Loucy (cell line): ENCODE data around the gene SON.

Experiments used
- CTCF ChIP-seq: fragments of 200-600 bp; sonication (generic); conservative IDR thresholded peaks from 2 replicates; pipeline ENCODE4 v1.5.1; 2014; ENCODE audit warnings: mild to moderate bottlenecking, antibody characterized with exemption, low read length
- EZH2phosphoT487 ChIP-seq: fragments of 200-600 bp; IDR thresholded peaks from 2 replicates; pipeline ENCODE4 v1.6.1; 2018; ENCODE audit warnings: antibody characterized with exemption, mild to moderate bottlenecking, moderate library complexity, borderline replicate concordance

DNA sequence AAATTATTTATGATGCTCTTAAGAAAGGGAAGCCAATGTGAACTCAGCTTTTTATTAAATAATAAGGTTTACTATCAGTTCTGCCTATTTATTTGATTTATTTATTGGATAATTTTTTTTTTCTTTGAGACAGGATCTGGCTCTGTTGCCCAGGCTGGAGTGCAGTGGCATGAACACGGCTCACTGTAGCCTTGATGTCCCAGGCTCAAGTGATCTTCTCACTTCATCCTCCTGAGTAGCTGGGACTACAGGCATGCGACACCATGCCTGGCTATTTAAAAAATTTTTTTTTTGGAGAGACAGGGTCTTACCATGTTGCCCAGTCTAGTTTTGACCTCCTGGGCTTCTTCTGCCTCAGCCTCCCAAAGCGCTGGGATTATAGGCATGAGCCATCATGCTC, 30.4 kb upstream of the SON start:
- TF ChIP-seq CTCF (no peak), EZH2phosphoT487 (no peak)
